HepG2 (cell line): ENCODE results near the gene MTIF3. TPM values are rescaled to one million over a fixed set of nuclear protein-coding genes. Genes with fewer than 3 reads are reported as not detected.

Experiments
- BRD4 ChIP-seq: sonication (generic); formaldehyde crosslinking; IDR thresholded peaks from 2 replicates; pipeline ENCODE4 v1.4.0; 2020; ENCODE audit warnings: missing genetic modification reagents
- CENPBD1 ChIP-seq: sonication (generic); formaldehyde crosslinking; IDR thresholded peaks from 2 replicates; pipeline ENCODE4 v1.8.0; 2022; ENCODE audit warnings: missing genetic modification reagents, low read depth, mild to moderate bottlenecking, borderline replicate concordance
- ETV5 ChIP-seq: IDR thresholded peaks from 2 replicates; pipeline ENCODE4 v1.6.1; 2018; ENCODE audit warnings: missing biosample characterization, missing genetic modification reagents, inconsistent platforms, borderline replicate concordance
- HHEX ChIP-seq: IDR thresholded peaks from 2 replicates; pipeline ENCODE4 v1.6.1; 2016; ENCODE audit warnings: control low read depth
- KAT7 ChIP-seq: IDR thresholded peaks from 2 replicates; pipeline ENCODE4 v1.6.1; 2018; ENCODE audit warnings: borderline replicate concordance, missing compliant biosample characterization
- NR1H2 ChIP-seq: sonication (generic); formaldehyde crosslinking; IDR thresholded peaks from 2 replicates; pipeline ENCODE4 v1.8.1; 2022; ENCODE audit warnings: low read depth, missing genetic modification reagents, borderline replicate concordance
- SMC3 ChIP-seq: IDR thresholded peaks from 2 replicates; pipeline ENCODE4 v1.6.1; 2011; ENCODE audit warnings: low read length, improper control_type of control experiment
- TAF1 ChIP-seq: sonication (generic); formaldehyde crosslinking; IDR thresholded peaks from 2 replicates; pipeline ENCODE4 v1.4.0; 2020; ENCODE audit warnings: missing genetic modification reagents
- TFDP1 ChIP-seq: IDR thresholded peaks from 2 replicates; pipeline ENCODE4 v1.6.1; 2016; ENCODE audit warnings: missing compliant biosample characterization, missing genetic modification reagents, borderline replicate concordance
- ZBTB3 ChIP-seq: sonication (generic); formaldehyde crosslinking; IDR thresholded peaks from 2 replicates; pipeline ENCODE4 v1.4.0; 2020; ENCODE audit warnings: low read depth, mild to moderate bottlenecking, moderate library complexity, missing genetic modification reagents, borderline replicate concordance
- ZNF17 ChIP-seq: sonication (generic); formaldehyde crosslinking; IDR thresholded peaks from 2 replicates; pipeline ENCODE4 v1.5.0; 2020; ENCODE audit warnings: mild to moderate bottlenecking, missing genetic modification reagents
- ZNF432 ChIP-seq: sonication (generic); formaldehyde crosslinking; IDR thresholded peaks from 2 replicates; pipeline ENCODE4 v1.5.0; 2020; ENCODE audit warnings: missing genetic modification reagents, mild to moderate bottlenecking, borderline replicate concordance
- ZNF550 ChIP-seq: sonication (generic); formaldehyde crosslinking; IDR thresholded peaks from 2 replicates; pipeline ENCODE4 v1.4.0; 2020; ENCODE audit warnings: mild to moderate bottlenecking, missing genetic modification reagents, borderline replicate concordance
- ZNF713 ChIP-seq: sonication (generic); formaldehyde crosslinking; IDR thresholded peaks from 2 replicates; pipeline ENCODE4 v1.4.0; 2020; ENCODE audit warnings: mild to moderate bottlenecking, missing genetic modification reagents
- polyA plus RNA-seq, 8 experiments: library from polyadenylated mRNA; depleted of rRNA in 3 of 8; stranded (reverse) in 7 of 8; unstranded in 1 of 8; fragments of >200 nt; fragmentation: Illumina TruSeq in 4 of 8; extraction: Trizol in 4 of 8; gene quantifications; 2 replicates each; pipeline versions ENCODE4 v1.2.1 to v1.2.3, GENCODE V29; 2011 to 2016; ENCODE audit warnings: low read depth in 4 of 8, missing spikeins in 1 of 8, mixed read lengths in 1 of 8; ENCODE audit not compliant: insufficient read depth in 1 of 8
- total RNA-seq, 5 experiments: library from RNA; depleted of rRNA; stranded (reverse); fragments of >200 nt; fragmentation: Illumina TruSeq; extraction: Trizol; gene quantifications; 2 replicates each; pipeline ENCODE4 v1.2.3, GENCODE V29; 2016; ENCODE audit warnings: low read depth in 1 of 5
- TF ChIP-seq, protein P1 (sequence below): sonication (generic); formaldehyde crosslinking; IDR thresholded peaks from 2 replicates; pipeline ENCODE4 v1.5.1; 2020; ENCODE audit warnings: mild to moderate bottlenecking, missing genetic modification reagents, moderate library complexity
- TF ChIP-seq, protein P2 (sequence below): sonication (generic); formaldehyde crosslinking; conservative IDR thresholded peaks from 2 replicates; pipeline ENCODE4 v1.8.0; 2022; ENCODE audit warnings: missing genetic modification reagents
- TF ChIP-seq, protein P3 (sequence below): sonication (generic); formaldehyde crosslinking; IDR thresholded peaks from 2 replicates; pipeline ENCODE4 v1.5.1; 2020; ENCODE audit warnings: missing genetic modification reagents, mild to moderate bottlenecking, borderline replicate concordance
- TF ChIP-seq, protein P4 (sequence below): sonication (generic); formaldehyde crosslinking; IDR thresholded peaks from 2 replicates; pipeline ENCODE4 v1.4.0; 2020; ENCODE audit warnings: mild to moderate bottlenecking, missing genetic modification reagents

The MTIF3 gene
- total and polyA plus RNA-seq, 2 of the 13 experiments (the other 11 are each of a cell fraction or from before 2014, with no cell fraction given): 33.7 to 40.6 TPM

DNA sequence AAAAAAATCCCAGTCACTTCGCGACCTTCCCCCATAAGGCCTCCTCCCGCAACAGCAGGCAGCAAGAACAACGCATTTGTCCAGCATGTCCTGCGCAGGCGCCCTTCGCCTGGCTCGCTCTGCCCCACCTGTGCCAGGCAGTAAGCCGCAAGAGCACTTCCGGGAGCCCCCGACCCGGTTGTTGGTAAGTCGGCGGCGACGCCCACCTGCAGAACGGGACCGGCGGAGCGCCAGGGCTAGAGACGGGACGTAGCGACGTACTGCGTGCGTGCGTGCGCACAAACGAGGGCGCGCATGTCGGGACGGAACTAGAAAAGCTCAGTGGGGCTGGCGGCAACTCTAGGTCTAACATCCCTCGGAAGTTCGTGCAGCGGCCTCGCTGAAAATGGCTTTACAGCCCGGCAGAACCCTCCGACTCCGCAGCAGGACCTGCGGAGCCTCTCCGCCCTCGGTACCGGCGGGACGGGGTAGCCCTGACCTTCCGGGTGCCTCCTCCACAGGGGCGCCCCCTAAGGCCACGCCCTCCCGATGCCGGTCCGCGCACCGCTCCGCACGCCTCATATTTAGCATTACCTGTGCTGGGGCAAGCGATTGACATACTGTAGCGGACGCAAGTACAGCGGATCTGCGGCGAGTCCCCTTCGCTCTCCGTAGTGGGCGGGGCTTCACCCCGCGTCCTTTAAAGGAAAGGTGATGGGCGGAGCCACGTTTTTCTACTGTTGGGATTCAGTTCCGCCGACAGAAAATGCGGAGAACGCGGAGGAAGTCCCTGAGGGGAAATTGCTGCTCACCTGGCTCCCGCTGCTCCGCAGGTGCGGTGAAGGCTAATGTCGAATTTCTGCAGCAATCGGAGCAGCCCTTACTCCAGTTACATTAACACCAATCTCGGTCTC is at the start of gene MTIF3 (continued):
- TF ChIP-seq, protein P1, sequence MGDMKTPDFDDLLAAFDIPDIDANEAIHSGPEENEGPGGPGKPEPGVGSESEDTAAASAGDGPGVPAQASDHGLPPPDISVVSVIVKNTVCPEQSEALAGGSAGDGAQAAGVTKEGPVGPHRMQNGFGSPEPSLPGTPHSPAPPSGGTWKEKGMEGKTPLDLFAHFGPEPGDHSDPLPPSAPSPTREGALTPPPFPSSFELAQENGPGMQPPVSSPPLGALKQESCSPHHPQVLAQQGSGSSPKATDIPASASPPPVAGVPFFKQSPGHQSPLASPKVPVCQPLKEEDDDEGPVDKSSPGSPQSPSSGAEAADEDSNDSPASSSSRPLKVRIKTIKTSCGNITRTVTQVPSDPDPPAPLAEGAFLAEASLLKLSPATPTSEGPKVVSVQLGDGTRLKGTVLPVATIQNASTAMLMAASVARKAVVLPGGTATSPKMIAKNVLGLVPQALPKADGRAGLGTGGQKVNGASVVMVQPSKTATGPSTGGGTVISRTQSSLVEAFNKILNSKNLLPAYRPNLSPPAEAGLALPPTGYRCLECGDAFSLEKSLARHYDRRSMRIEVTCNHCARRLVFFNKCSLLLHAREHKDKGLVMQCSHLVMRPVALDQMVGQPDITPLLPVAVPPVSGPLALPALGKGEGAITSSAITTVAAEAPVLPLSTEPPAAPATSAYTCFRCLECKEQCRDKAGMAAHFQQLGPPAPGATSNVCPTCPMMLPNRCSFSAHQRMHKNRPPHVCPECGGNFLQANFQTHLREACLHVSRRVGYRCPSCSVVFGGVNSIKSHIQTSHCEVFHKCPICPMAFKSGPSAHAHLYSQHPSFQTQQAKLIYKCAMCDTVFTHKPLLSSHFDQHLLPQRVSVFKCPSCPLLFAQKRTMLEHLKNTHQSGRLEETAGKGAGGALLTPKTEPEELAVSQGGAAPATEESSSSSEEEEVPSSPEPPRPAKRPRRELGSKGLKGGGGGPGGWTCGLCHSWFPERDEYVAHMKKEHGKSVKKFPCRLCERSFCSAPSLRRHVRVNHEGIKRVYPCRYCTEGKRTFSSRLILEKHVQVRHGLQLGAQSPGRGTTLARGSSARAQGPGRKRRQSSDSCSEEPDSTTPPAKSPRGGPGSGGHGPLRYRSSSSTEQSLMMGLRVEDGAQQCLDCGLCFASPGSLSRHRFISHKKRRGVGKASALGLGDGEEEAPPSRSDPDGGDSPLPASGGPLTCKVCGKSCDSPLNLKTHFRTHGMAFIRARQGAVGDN (CRISPR knock-in tag): peak; percentile 97
- TF ChIP-seq ETV5 (CRISPR knock-in tag) (peak; percentile 76; the same call in 1 of the 2 replicates), ZNF17 (CRISPR knock-in tag) (no peak), KAT7 (CRISPR knock-in tag) (peak; percentile 80), TFDP1 (CRISPR knock-in tag) (peak; percentile 42; the same call in 1 of the 2 replicates), CENPBD1 (CRISPR knock-in tag) (no peak), ZNF713 (CRISPR knock-in tag) (no peak), HHEX (CRISPR knock-in tag) (no peak), ZNF432 (CRISPR knock-in tag) (no peak), TAF1 (CRISPR knock-in tag) (peak; percentile 93), SMC3 (no peak), NR1H2 (CRISPR knock-in tag) (0 out of 2 replicates have a peak, but pooled peaks have one; percentile 31), ZBTB3 (no peak), ZNF550 (CRISPR knock-in tag) (no peak), BRD4 (CRISPR knock-in tag) (0 out of 2 replicates have a peak, but pooled peaks have one; percentile 55)
- TF ChIP-seq, protein P2, sequence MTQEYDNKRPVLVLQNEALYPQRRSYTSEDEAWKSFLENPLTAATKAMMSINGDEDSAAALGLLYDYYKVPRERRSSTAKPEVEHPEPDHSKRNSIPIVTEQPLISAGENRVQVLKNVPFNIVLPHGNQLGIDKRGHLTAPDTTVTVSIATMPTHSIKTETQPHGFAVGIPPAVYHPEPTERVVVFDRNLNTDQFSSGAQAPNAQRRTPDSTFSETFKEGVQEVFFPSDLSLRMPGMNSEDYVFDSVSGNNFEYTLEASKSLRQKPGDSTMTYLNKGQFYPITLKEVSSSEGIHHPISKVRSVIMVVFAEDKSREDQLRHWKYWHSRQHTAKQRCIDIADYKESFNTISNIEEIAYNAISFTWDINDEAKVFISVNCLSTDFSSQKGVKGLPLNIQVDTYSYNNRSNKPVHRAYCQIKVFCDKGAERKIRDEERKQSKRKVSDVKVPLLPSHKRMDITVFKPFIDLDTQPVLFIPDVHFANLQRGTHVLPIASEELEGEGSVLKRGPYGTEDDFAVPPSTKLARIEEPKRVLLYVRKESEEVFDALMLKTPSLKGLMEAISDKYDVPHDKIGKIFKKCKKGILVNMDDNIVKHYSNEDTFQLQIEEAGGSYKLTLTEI: no peak
- TF ChIP-seq, protein P3, sequence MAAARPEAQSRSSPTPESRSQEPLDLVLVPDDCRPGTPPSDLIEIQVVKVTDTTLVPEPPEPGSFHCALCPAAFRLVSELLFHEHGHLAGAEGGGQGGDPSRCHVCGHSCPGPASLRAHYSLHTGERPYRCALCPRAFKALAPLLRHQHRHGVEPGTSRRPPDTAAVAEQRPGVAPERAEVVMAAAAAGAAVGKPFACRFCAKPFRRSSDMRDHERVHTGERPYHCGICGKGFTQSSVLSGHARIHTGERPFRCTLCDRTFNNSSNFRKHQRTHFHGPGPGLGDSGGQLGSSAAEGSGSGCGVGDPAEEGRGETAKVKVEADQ (CRISPR knock-in tag): peak; percentile 92
- TF ChIP-seq, protein P4, sequence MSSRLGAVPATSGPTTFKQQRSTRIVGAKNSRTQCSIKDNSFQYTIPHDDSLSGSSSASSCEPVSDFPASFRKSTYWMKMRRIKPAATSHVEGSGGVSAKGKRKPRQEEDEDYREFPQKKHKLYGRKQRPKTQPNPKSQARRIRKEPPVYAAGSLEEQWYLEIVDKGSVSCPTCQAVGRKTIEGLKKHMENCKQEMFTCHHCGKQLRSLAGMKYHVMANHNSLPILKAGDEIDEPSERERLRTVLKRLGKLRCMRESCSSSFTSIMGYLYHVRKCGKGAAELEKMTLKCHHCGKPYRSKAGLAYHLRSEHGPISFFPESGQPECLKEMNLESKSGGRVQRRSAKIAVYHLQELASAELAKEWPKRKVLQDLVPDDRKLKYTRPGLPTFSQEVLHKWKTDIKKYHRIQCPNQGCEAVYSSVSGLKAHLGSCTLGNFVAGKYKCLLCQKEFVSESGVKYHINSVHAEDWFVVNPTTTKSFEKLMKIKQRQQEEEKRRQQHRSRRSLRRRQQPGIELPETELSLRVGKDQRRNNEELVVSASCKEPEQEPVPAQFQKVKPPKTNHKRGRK (CRISPR knock-in tag): no peak
